Caco-2 (cell line): ENCODE measurements around the gene OR10R2. TPM values are rescaled to one million over a fixed set of nuclear protein-coding genes. Genes with fewer than 3 reads are reported as not detected.

Experiments
- BruUV-seq: library from RNA; stranded (reverse); fragments of 400-500 nt; replicated peaks from 2 replicates; lab custom pipeline; 2021; lab: Mats Ljungman, UMichigan
- CTCF ChIA-PET: fragments of 300-600 bp; sonication (Branson Sonifier 250); formaldehyde crosslinking; loops from one replicate; lab custom pipeline; 2022; ENCODE audit warnings: antibody characterized with exemption; lab: Charles Lee
- POLR2A ChIA-PET: fragments of 300-600 bp; sonication (Branson Sonifier 250); formaldehyde crosslinking; loops from one replicate; lab custom pipeline; 2022; ENCODE audit warnings: antibody characterized with exemption; lab: Charles Lee
- DNase-seq, 2 experiments: peaks; one replicate each; pipeline versions ENCODE4 v3.0.0 to v3.0.0-alpha.2; 2020 to 2022
- H3K27me3 ChIP-seq: replicated peaks from 2 replicates; pipeline ENCODE4 v1.6.0; 2011; ENCODE audit warnings: low read length; ENCODE audit not compliant: control insufficient read depth, insufficient read depth
- H3K36me3 ChIP-seq: 2 replicates; pipeline ENCODE4 v1.5.1; 2011; ENCODE audit warnings: low read length; ENCODE audit not compliant: control insufficient read depth, insufficient read depth
- H3K4me1 ChIP-seq: fragments of 250-450 bp; sonication (Bioruptor Pico); 2 replicates; pipeline ENCODE4 v1.5.1; 2020; ENCODE audit warnings: mild to moderate bottlenecking
- H3K4me3 ChIP-seq: 2 replicates; pipeline ENCODE4 v1.5.1; 2011; ENCODE audit warnings: low read depth, mild to moderate bottlenecking, control low read depth, low read length
- H3K9me3 ChIP-seq: fragments of 250-450 bp; sonication (Bioruptor Pico); 2 replicates; pipeline ENCODE4 v1.5.1; 2020; ENCODE audit warnings: mild to moderate bottlenecking, moderate library complexity
- H3K27ac Mint-ChIP-seq: one replicate; pipeline ENCODE4 v1.8.0; 2022; ENCODE audit warnings: mixed read lengths; ENCODE audit not compliant: unreplicated experiment
- H3K27me3 Mint-ChIP-seq: one replicate; pipeline ENCODE4 v1.8.0; 2022; ENCODE audit warnings: mixed read lengths; ENCODE audit not compliant: insufficient read depth, unreplicated experiment
- H3K36me3 Mint-ChIP-seq: one replicate; pipeline ENCODE4 v1.8.0; 2022; ENCODE audit warnings: mild to moderate bottlenecking, mixed read lengths; ENCODE audit not compliant: insufficient read depth, unreplicated experiment
- H3K4me1 Mint-ChIP-seq: one replicate; pipeline ENCODE4 v1.8.0; 2022; ENCODE audit warnings: low read depth, mixed read lengths; ENCODE audit not compliant: unreplicated experiment
- H3K4me3 Mint-ChIP-seq: one replicate; pipeline ENCODE4 v1.8.0; 2022; ENCODE audit warnings: mild to moderate bottlenecking, moderate library complexity, mixed read lengths; ENCODE audit not compliant: unreplicated experiment
- H3K9me3 Mint-ChIP-seq: one replicate; pipeline ENCODE4 v1.8.0; 2022; ENCODE audit warnings: mixed read lengths; ENCODE audit not compliant: unreplicated experiment
- CTCF ChIP-seq, 2 experiments: fragments of 200-600 bp in 1 of 2; IDR thresholded peaks; 1 replicate in 1 of 2; 2 replicates in 1 of 2; pipeline versions ENCODE4 v1.5.1 to v1.8.0; 2011 to 2022; ENCODE audit warnings: antibody characterized with exemption in 1 of 2, control low read depth in 1 of 2, inconsistent platforms in 1 of 2, low read depth in 1 of 2, low read length in 1 of 2, mild to moderate bottlenecking in 1 of 2, moderate library complexity in 1 of 2; ENCODE audit not compliant: insufficient read depth in 1 of 2, severe bottlenecking in 1 of 2, unreplicated experiment in 1 of 2
- intact Hi-C: fragments of 100-400 bp; cut with micrococcal nuclease; formaldehyde crosslinking; loops from one replicate; pipeline ENCODE4 v1.10.0; 2022; ENCODE audit not compliant: unreplicated experiment
- total RNA-seq: library from RNA; stranded (reverse); gene quantifications from 2 replicates; pipeline ENCODE4 v1.2.3, GENCODE V29; 2022

The OR10R2 gene
- total RNA-seq, 1 experiment from 2014 or later, result not detected

DNA sequence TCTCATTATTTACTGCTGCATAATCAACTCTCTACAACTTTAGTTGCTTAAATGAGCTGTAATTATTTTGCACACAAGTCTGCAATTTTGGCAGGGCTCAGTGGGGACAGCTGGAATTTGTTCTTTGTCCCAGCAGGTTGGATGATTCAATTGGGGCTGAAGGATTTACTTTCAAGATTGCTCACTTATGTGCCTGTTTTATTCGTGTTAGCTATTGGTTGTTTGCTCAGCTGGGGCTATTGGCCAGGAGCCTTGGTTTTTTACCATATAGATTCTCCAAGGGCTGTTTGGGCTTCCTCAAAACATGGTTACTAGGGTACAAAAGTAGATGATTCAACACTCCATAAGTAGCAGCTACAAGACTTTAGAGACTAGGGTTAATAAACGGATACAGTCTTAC, 13.4 kb downstream of the OR10R2 start:
- H3K9me3 ChIP-seq, result no peaks in the 10 kb centered on the region
- no peaks in the 10 kb centered on the region for H3K27me3 ChIP-seq
- Mint-ChIP-seq H3K4me1 (no peaks in the 10 kb centered on the region), H3K4me3 (no peak overlapping the region), H3K36me3 (no peaks in the 10 kb centered on the region), H3K9me3 (no peaks in the 10 kb centered on the region), H3K27me3 (no peaks in the 10 kb centered on the region), H3K27ac (no peak overlapping the region)
- BruUV-seq, result no TSS peak
- H3K4me1 ChIP-seq, result no peaks in the 10 kb centered on the region
- ChIA-PET CTCF (no interaction called here), POLR2A (no interaction called here)
- TF ChIP-seq CTCF (IDR thresholded peaks at IDR 0.05; ENCODE audit: insufficient read depth in 1 of 2, low read depth in 1 of 2, low read length in 1 of 2, severe bottlenecking in 1 of 2, unreplicated experiment in 1 of 2), result no peak
- no peaks in the 10 kb centered on the region for H3K36me3 ChIP-seq
- no peak for DNase-seq
- intact Hi-C loops, result no loop called here
- H3K4me3 ChIP-seq, result no peak overlapping the region

GRCh38 chr1:158491316-158491715, 19.3 kb downstream of the OR10R2 start:
- Histone ChIP-seq H3K4me1 (no peaks in the 10 kb centered on the region), H3K4me3 (no peak overlapping the region), H3K36me3 (no peaks in the 10 kb centered on the region), H3K9me3 (no peaks in the 10 kb centered on the region; the same call in 1 of the 2 replicates), H3K27me3 (no peaks in the 10 kb centered on the region)
- no peak overlapping the region for H3K27ac Mint-ChIP-seq
- no peak overlapping the region for H3K4me3 Mint-ChIP-seq
- no peaks in the 10 kb centered on the region for H3K9me3 Mint-ChIP-seq
- peaks cover 5% of the 10 kb centered on the region for H3K27me3 Mint-ChIP-seq
- intact Hi-C loops, result loop anchor here (10.0 kb wide), 1 partner anchor 287 kb away; no protein-coding TSS in a partner anchor
- no peaks in the 10 kb centered on the region for H3K36me3 Mint-ChIP-seq
- BruUV-seq, result no TSS peak
- POLR2A ChIA-PET, result no interaction called here
- CTCF ChIA-PET, result no interaction called here
- no peak for TF ChIP-seq CTCF (IDR thresholded peaks at IDR 0.05; ENCODE audit: insufficient read depth in 1 of 2, low read depth in 1 of 2, low read length in 1 of 2, severe bottlenecking in 1 of 2, unreplicated experiment in 1 of 2)
- DNase-seq, result no peak
- H3K4me1 Mint-ChIP-seq, result no peaks in the 10 kb centered on the region

GRCh38 chr1:158493054-158493453, 21.0 kb downstream of the OR10R2 start:
- CTCF ChIA-PET, result no interaction called here
- no peaks in the 10 kb centered on the region for H3K9me3 Mint-ChIP-seq
- no peaks in the 10 kb centered on the region for H3K36me3 ChIP-seq

More at GRCh38 chr1:158493054-158493453, 21.0 kb downstream of the OR10R2 start:
- Mint-ChIP-seq H3K27me3 (peaks cover 5% of the 10 kb centered on the region), H3K4me3 (no peak overlapping the region), H3K36me3 (no peaks in the 10 kb centered on the region), H3K4me1 (no peaks in the 10 kb centered on the region), H3K27ac (no peak overlapping the region)
- no peak for TF ChIP-seq CTCF (IDR thresholded peaks at IDR 0.05; ENCODE audit: insufficient read depth in 1 of 2, low read depth in 1 of 2, low read length in 1 of 2, severe bottlenecking in 1 of 2, unreplicated experiment in 1 of 2)
- H3K27me3 ChIP-seq, result no peaks in the 10 kb centered on the region
- BruUV-seq, result no TSS peak
- H3K4me3 ChIP-seq, result no peak overlapping the region
- intact Hi-C loops, result loop anchor here (10.0 kb wide), 1 partner anchor 288 kb away; no protein-coding TSS in a partner anchor
- DNase-seq, result no peak
- POLR2A ChIA-PET, result no interaction called here
- no peaks in the 10 kb centered on the region for H3K4me1 ChIP-seq
- no peaks in the 10 kb centered on the region; the same call in 1 of the 2 replicates for H3K9me3 ChIP-seq
